Activated CD4-positive, alpha-beta T cell treated with anti-CD3 and anti-CD28 coated beads for 36 hours (primary cell): Measurements from ENCODE around the gene SMG6. TPM values are rescaled to one million over a fixed set of nuclear protein-coding genes. Genes with fewer than 3 reads are reported as not detected.
A peak's percentile ranks its signal among the peaks of the same experiment; 100 is the strongest.
"Not testable (repeated sequence)": the region's sequence is repeated elsewhere in the genome, so short reads cannot be mapped to it uniquely, and the experiment has no call there.

Source experiments
- ATAC-seq: fragments of 200-7000 bp; cut with Tn5 transposase; one replicate; pipeline ENCODE4 v1.10.0; 2021; ENCODE audit warnings: mild to moderate bottlenecking, moderate library complexity
- CTCF ChIA-PET: fragments of 350-600 bp; sonication (Branson Sonifier 250); formaldehyde crosslinking; loops from one replicate; lab custom pipeline; 2021; ENCODE audit warnings: antibody characterized with exemption; lab: Charles Lee
- POLR2A ChIA-PET: fragments of 350-600 bp; sonication (Branson Sonifier 250); formaldehyde crosslinking; loops from one replicate; lab custom pipeline; 2021; ENCODE audit warnings: antibody characterized with exemption, inconsistent platforms; lab: Charles Lee
- DNase-seq: peaks from one replicate; pipeline ENCODE4 v3.0.0-alpha.2; 2020
- H3K27ac Mint-ChIP-seq: one replicate; pipeline ENCODE4 v1.8.0; 2021; ENCODE audit warnings: mixed read lengths
- H3K27me3 Mint-ChIP-seq: one replicate; pipeline ENCODE4 v1.8.0; 2021; ENCODE audit warnings: mixed read lengths
- H3K36me3 Mint-ChIP-seq: one replicate; pipeline ENCODE4 v1.8.0; 2021; ENCODE audit warnings: low read depth, mixed read lengths
- H3K4me1 Mint-ChIP-seq: one replicate; pipeline ENCODE4 v1.8.0; 2021; ENCODE audit warnings: mixed read lengths
- H3K4me3 Mint-ChIP-seq: one replicate; pipeline ENCODE4 v1.8.0; 2021; ENCODE audit warnings: mild to moderate bottlenecking, moderate library complexity, mixed read lengths
- H3K9me3 Mint-ChIP-seq: one replicate; pipeline ENCODE4 v1.8.0; 2021; ENCODE audit warnings: low read depth, mixed read lengths
- intact Hi-C, 2 experiments: fragments of 100-400 bp; cut with DNase I in 1 of 2; cut with micrococcal nuclease in 1 of 2; formaldehyde crosslinking; loops; one replicate each; pipeline versions ENCODE4 v1.14.2 to v1.15.1; 2022 to 2024; cut with DNase I, micrococcal nuclease
- total RNA-seq, 2 experiments: library from RNA; stranded (reverse); gene quantifications; one replicate each; pipeline ENCODE4 v1.2.3, GENCODE V29; 2021

The SMG6 gene
- total RNA-seq, 2 experiments from 2014 or later: 28.5 to 31.4 TPM

DNA sequence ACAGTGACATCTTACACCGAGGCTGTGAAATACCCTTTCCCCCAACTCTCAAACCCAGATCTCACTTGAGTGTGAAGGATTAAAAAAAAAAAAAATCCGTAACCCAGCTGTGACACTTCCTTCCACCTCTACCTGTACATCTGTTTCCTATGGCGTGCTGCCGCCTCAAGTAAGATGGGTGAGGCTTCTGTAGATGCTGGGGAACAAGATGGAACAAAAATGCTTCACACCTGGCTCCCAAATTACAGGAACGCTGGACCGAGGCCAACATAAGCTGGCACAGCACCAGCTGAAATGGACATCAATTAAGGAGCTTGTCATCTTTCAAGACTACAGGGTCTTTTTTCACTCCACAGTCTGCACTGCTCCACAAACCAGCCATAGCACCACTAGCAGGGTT, 152.8 kb downstream of the SMG6 start:
- H3K4me1 Mint-ChIP-seq: no peaks in the 10 kb centered on the region
- intact Hi-C loops: no loop called here
- POLR2A ChIA-PET: interaction anchor here (0.6 kb wide), 1 partner anchor 195 kb away, joined by 3 read pairs; no protein-coding TSS in a partner anchor
- no peak overlapping the region for H3K27ac Mint-ChIP-seq
- H3K4me3 Mint-ChIP-seq: no peak overlapping the region
- DNase-seq (no peak), ATAC-seq (no peak)
- CTCF ChIA-PET: interaction anchor here (0.6 to 1.7 kb wide), 3 partner anchors 20 to 950 kb away, joined by 3 to 4 read pairs (median 3); no protein-coding TSS in a partner anchor
- no peaks in the 10 kb centered on the region for H3K27me3 Mint-ChIP-seq
- H3K9me3 Mint-ChIP-seq: no peaks in the 10 kb centered on the region
- peaks cover 14% of the 10 kb centered on the region for H3K36me3 Mint-ChIP-seq

DNA sequence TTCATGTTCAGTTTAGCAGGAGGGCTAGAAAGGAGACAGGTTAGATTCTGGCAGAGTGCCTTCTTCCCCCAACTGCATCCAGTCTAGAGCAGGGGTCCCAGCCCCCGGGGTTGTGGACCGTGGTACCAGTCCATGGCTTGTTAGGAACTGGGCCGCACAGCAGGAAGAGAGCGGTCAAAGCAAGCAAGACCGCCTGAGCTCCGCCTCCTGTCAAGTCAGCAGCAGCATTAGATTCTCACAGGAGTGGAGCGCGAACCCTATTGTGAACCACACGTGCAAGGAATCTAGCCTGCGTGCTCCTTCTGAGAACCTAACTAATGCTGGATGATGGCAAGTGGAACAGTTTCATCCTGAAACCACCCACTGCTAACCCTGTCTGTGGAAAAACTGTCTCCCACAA, 153.7 kb downstream of the SMG6 start:
- intact Hi-C loops: no loop called here
- POLR2A ChIA-PET: interaction anchor here (0.5 kb wide), 1 partner anchor 37 kb away, joined by 3 read pairs; no protein-coding TSS in a partner anchor
- H3K36me3 Mint-ChIP-seq: peaks cover 14% of the 10 kb centered on the region
- H3K4me1 Mint-ChIP-seq: no peaks in the 10 kb centered on the region
- DNase-seq: no peak
- H3K27me3 Mint-ChIP-seq: no peaks in the 10 kb centered on the region
- no peak overlapping the region for H3K27ac Mint-ChIP-seq
- CTCF ChIA-PET: interaction anchor here (1.7 kb wide), 1 partner anchor 19 kb away, joined by 4 read pairs; no protein-coding TSS in a partner anchor
- no peaks in the 10 kb centered on the region for H3K9me3 Mint-ChIP-seq
- ATAC-seq: no peak
- H3K4me3 Mint-ChIP-seq: no peak overlapping the region

DNA sequence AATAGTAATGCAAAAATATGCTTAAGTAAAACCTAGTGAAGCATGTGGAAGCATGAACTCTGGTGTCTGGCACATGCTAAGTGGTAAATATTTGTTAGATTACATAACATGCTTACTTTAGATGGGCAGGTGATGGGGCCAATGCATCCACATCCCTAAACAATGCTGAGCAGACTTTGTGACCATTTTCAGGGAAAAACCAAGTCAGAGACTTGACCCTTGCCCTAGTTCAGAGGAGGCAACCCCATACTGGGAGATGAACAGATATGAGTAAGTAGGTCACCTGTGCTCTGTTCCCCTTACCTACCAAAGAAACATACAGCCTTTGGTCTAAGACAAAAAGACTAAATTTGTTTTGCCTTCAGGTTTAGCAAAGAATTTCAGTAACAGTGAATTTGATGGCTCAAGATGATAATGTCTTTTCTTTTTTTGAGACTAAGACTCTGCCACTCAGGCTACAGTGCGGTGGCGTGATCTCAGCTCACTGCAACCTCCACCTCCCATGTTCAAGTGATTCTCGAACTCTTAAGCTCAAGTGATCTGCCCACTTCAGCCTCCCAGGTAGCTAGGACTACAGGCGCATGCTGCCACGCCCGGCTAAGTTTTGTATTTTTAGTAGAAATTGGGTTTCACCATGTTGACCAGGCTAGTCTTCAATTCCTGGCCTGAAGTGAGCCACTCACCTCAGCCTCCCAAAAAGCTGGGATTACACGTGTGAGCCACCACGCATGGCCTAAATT, 157.3 kb downstream of the SMG6 start:
- intact Hi-C loops: no loop called here
- H3K9me3 Mint-ChIP-seq: no peaks in the 10 kb centered on the region
- no peak for DNase-seq
- ATAC-seq: no peak
- ChIA-PET CTCF (interaction anchor here (0.6 to 1.0 kb wide), 2 partner anchors 99 to 332 kb away, joined by 4 read pairs; no protein-coding TSS in a partner anchor), POLR2A (no interaction called here)
- H3K4me1 Mint-ChIP-seq: peaks cover 4% of the 10 kb centered on the region
- no peak overlapping the region for H3K4me3 Mint-ChIP-seq
- H3K27ac Mint-ChIP-seq: no peak overlapping the region
- H3K27me3 Mint-ChIP-seq: no peaks in the 10 kb centered on the region
- H3K36me3 Mint-ChIP-seq: peaks cover 14% of the 10 kb centered on the region

DNA sequence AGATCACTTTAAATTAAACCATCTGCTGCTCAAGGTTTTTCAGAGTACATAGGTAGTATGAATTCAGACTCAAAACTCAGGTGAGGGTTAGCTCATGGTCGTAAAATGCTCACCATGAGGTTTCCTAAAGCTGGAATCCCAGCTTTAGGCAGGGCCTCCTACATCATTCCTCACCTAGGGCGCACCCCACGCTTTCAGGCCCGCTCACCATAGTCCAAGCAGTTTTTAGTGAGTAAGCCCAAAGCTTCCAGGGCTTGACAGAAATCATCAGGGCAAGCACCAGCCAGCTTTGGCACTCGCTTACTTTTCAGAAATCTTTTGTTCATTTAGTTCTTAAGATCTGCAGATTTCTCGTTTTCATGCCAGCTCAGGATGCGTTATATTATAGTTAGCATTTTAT, 158.9 kb downstream of the SMG6 start:
- no peaks in the 10 kb centered on the region for H3K27me3 Mint-ChIP-seq
- DNase-seq (no peak), ATAC-seq (no peak)
- H3K4me3 Mint-ChIP-seq: no peak overlapping the region
- ChIA-PET POLR2A (interaction anchor here (0.6 kb wide), 1 partner anchor 50 kb away, joined by 11 read pairs; no protein-coding TSS in a partner anchor), CTCF (interaction anchor here (0.9 to 1.3 kb wide), 4 partner anchors 11 to 42 kb away, joined by 3 read pairs; no protein-coding TSS in a partner anchor)
- intact Hi-C loops: no loop called here
- H3K27ac Mint-ChIP-seq: no peak overlapping the region
- H3K4me1 Mint-ChIP-seq: peaks cover 4% of the 10 kb centered on the region
- H3K36me3 Mint-ChIP-seq: peaks cover 14% of the 10 kb centered on the region
- H3K9me3 Mint-ChIP-seq: no peaks in the 10 kb centered on the region

DNA sequence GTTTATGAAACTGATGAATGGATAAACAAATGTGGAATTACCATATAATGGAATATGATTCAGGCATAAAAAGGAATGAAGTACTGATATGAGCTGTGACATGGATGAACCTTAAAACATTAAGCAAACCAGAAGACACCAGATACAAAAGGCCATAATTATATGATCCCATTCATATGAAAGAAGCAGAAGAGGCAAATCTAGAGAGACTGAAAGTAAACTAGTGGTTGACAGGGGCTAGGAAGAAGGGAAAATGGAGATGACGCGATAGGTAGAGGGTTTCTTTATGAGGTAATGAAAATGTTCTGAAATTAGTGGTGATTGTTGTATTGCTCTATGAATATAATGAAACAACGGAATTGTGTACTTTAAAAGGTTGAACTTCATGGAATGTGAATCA, 160.3 kb downstream of the SMG6 start:
- no peak overlapping the region for H3K27ac Mint-ChIP-seq
- H3K27me3 Mint-ChIP-seq: no peaks in the 10 kb centered on the region
- H3K4me3 Mint-ChIP-seq: no peak overlapping the region
- ChIA-PET CTCF (interaction anchor here (0.8 to 1.3 kb wide), 3 partner anchors 13 to 1648 kb away, joined by 3 read pairs; no protein-coding TSS in a partner anchor), POLR2A (no interaction called here)
- intact Hi-C loops: no loop called here
- H3K36me3 Mint-ChIP-seq: peaks cover 5% of the 10 kb centered on the region
- H3K9me3 Mint-ChIP-seq: no peaks in the 10 kb centered on the region
- DNase-seq (no peak), ATAC-seq (no peak)
- peaks cover 12% of the 10 kb centered on the region for H3K4me1 Mint-ChIP-seq

DNA sequence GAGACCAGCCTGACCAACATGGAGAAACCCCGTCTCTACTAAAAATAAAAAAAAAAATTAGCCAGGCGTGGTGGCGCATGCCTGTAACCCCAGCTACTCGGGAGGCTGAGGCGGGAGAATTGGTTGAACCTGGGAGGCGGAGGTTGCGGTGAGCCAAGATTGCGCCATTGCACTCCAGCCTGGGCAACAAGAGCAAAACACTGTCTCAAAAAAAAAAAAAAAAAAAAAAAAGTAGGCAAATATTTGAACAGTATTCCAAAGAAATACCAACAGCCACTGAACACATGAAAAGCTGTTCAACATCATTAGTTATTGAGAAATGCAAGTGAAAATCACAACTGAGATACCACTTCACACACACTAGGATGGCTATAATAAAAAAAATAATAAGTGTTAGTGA, 160.9 kb downstream of the SMG6 start:
- POLR2A ChIA-PET, H3K27me3 Mint-ChIP-seq, DNase-seq, H3K27ac Mint-ChIP-seq, H3K36me3 Mint-ChIP-seq, H3K4me3 Mint-ChIP-seq, intact Hi-C loops, ATAC-seq, H3K9me3 Mint-ChIP-seq: not testable (repeated sequence)
- CTCF ChIA-PET: interaction anchor here (0.7 to 0.8 kb wide), 2 partner anchors 30 to 1649 kb away, joined by 3 read pairs; no protein-coding TSS in a partner anchor
- H3K4me1 Mint-ChIP-seq: peaks cover 18% of the 10 kb centered on the region

DNA sequence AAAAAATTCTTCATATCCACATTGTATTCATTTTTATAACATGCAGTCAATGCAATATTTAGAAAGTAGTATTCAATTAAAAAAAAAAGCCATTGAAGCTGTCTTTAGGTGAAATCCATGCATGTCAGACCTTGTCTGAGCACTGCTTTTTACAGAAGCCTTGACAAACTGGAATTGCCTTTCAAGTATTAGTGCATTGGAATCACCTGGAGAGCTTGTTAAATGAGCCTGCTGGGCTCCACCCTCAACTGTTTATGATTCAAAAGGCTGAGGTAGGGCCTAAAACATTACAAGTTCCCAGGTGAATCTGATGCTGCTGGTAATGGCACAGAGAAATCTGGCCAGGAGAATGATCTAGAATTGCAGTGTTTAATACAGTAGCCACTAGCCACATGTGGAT, 162.9 kb downstream of the SMG6 start:
- no peaks in the 10 kb centered on the region for H3K27me3 Mint-ChIP-seq
- no peak overlapping the region for H3K4me3 Mint-ChIP-seq
- peaks cover 21% of the 10 kb centered on the region for H3K4me1 Mint-ChIP-seq
- POLR2A ChIA-PET: no interaction called here
- H3K27ac Mint-ChIP-seq: no peak overlapping the region
- no peak for ATAC-seq
- no peaks in the 10 kb centered on the region for H3K9me3 Mint-ChIP-seq
- CTCF ChIA-PET: interaction anchor here (0.7 kb wide), 1 partner anchor 17 kb away, joined by 3 read pairs; no protein-coding TSS in a partner anchor
- no peaks in the 10 kb centered on the region for H3K36me3 Mint-ChIP-seq
- intact Hi-C loops: no loop called here
- no peak for DNase-seq

DNA sequence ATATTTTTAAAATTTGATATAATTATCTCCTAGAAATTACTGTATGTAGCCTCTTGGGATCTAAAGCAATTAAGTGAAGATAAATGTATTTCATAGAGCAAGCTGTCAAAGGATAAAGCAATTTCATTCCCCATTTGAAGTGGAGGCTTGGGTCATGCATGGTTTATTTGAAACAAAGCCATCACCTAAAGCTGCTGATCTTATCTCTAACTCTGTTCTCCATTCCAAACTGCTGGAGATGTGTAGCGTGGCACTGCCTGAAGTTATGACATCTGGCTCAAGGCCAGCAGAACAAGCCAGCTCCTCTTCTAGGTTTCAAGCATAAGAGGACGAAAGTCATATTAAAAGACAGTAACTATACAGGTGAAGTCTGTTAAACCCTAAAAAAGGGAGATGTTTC, 164.8 kb downstream of the SMG6 start:
- ChIA-PET CTCF (interaction anchor here (0.7 to 1.7 kb wide), 3 partner anchors 13 to 69 kb away, joined by 3 to 5 read pairs (median 3); no protein-coding TSS in a partner anchor), POLR2A (no interaction called here)
- no peak overlapping the region for H3K4me3 Mint-ChIP-seq
- DNase-seq (no peak), ATAC-seq (no peak)
- H3K36me3 Mint-ChIP-seq: peaks cover 2% of the 10 kb centered on the region
- H3K27ac Mint-ChIP-seq: peak overlapping the region; percentile 25
- peaks cover 21% of the 10 kb centered on the region for H3K4me1 Mint-ChIP-seq
- intact Hi-C loops: no loop called here
- H3K27me3 Mint-ChIP-seq: no peaks in the 10 kb centered on the region
- no peaks in the 10 kb centered on the region for H3K9me3 Mint-ChIP-seq

DNA sequence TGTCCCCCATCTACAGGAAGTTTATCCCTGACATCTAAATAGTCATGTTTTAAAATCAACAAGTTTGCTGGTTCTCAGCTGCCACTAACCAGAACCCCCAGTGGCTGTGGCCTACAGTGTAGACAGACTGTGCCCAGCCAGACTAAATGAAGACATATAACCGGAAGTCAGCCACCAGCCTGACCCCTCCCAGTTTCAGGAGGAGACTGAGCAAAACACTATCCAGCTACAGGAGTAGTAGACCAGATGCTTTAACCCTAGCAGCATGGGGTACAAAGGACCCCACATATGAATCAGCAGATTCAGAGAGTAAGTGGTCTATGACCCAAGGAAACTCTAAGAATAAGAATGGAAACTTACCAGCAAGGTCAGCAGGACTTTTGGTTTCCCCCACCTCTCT, 165.3 kb downstream of the SMG6 start:
- intact Hi-C loops: no loop called here
- ChIA-PET POLR2A (no interaction called here), CTCF (interaction anchor here (1.6 to 1.7 kb wide), 2 partner anchors 13 to 17 kb away, joined by 3 to 5 read pairs; no protein-coding TSS in a partner anchor)
- H3K9me3 Mint-ChIP-seq: no peaks in the 10 kb centered on the region
- no peaks in the 10 kb centered on the region for H3K27me3 Mint-ChIP-seq
- ATAC-seq: peak; percentile 60
- DNase-seq: peak; percentile 20
- H3K4me3 Mint-ChIP-seq: no peak overlapping the region
- peaks cover 2% of the 10 kb centered on the region for H3K36me3 Mint-ChIP-seq
- H3K27ac Mint-ChIP-seq: peak overlapping the region; percentile 59
- H3K4me1 Mint-ChIP-seq: peaks cover 19% of the 10 kb centered on the region

DNA sequence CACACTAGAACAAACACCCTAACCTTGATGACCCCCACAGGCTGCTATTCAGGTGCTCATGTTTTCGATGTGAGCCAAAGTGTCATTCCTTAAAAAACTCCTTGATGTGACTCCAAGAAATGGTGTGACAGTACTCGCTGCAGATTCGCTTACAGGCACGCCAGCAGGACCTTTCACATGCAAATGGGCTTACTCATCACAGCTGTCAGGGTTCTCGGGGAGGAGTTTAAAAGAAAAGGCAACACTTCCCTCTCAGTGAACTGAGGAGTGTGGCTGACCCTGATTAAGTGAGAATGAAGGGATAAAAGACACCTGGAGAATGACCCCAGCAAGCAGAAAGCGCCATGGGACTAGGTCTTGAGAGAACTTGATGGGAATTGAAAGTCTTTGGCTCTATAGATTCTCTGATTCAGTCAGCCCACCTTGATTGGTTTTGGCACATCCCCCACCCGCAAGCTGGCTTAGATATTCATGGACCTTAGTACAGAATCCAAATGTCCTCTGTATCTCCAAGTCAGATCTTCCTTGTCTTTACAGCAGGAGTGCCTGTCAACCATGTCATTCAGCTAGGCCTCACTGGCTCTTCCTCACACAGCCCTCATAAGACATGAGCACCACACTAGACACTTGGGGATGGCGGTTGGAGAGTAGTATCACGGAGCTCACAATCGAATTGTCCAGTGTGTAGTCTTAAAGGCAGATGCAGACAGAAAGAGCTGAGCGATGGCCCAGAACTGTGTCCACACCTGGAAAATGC, 166.1 kb downstream of the SMG6 start:
- no peaks in the 10 kb centered on the region for H3K27me3 Mint-ChIP-seq
- H3K27ac Mint-ChIP-seq: no peak overlapping the region
- DNase-seq (no peak), ATAC-seq (no peak)
- intact Hi-C loops: no loop called here
- CTCF ChIA-PET: interaction anchor here (1.0 to 1.7 kb wide), 3 partner anchors 12 to 83 kb away, joined by 3 to 5 read pairs (median 5); partner anchors contain the start of gene HIC1
- H3K4me1 Mint-ChIP-seq: peaks cover 17% of the 10 kb centered on the region
- POLR2A ChIA-PET: no interaction called here
- peaks cover 2% of the 10 kb centered on the region for H3K36me3 Mint-ChIP-seq
- H3K4me3 Mint-ChIP-seq: no peak overlapping the region
- no peaks in the 10 kb centered on the region for H3K9me3 Mint-ChIP-seq

DNA sequence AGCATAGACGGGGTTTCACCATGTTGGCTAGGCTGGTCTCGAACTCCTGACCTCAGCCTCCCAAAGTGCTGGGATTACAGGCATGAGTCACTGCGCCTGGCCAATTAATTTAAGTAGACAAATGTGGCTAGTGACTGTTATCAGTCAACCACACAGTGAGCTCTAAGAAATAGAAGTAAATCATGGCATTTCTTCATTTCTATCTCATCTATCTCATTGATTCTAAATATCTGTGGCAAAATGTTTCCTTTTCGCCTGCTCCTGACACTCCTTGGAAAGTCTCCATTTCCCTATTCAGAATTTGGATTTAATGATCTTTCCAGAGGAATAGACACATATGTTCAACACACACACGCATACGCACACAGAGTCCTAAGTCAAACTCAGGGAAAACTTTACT, 167.3 kb downstream of the SMG6 start:
- intact Hi-C loops: no loop called here
- Mint-ChIP-seq H3K4me1 (peaks cover 17% of the 10 kb centered on the region), H3K27me3 (no peaks in the 10 kb centered on the region), H3K4me3 (no peak overlapping the region), H3K27ac (no peak overlapping the region), H3K36me3 (peaks cover 2% of the 10 kb centered on the region), H3K9me3 (no peaks in the 10 kb centered on the region)
- DNase-seq: peak; percentile 23
- peak; percentile 30 for ATAC-seq
- POLR2A ChIA-PET: no interaction called here
- CTCF ChIA-PET: interaction anchor here (1.1 kb wide), 1 partner anchor 53 kb away, joined by 3 read pairs; no protein-coding TSS in a partner anchor
